Dendritic cell treated with granulocyte-macrophage colony-stimulating factor and Interleukin-4, amounts not matched to agents 40 ng/mL and 50 ng/mL, for 4 days (primary cell): ENCODE results near the gene CXorf65.

Experiments
- H3K27ac Mint-ChIP-seq: one replicate; pipeline ENCODE4 v1.8.0; 2022; ENCODE audit warnings: mild to moderate bottlenecking, mixed read lengths
- H3K27me3 Mint-ChIP-seq: one replicate; pipeline ENCODE4 v1.8.0; 2022; ENCODE audit warnings: mild to moderate bottlenecking, mixed read lengths
- H3K36me3 Mint-ChIP-seq: one replicate; pipeline ENCODE4 v1.8.0; 2022; ENCODE audit warnings: low read depth, mixed read lengths
- H3K4me1 Mint-ChIP-seq: one replicate; pipeline ENCODE4 v1.8.0; 2022; ENCODE audit warnings: low read depth, mixed read lengths
- H3K4me3 Mint-ChIP-seq: one replicate; pipeline ENCODE4 v1.8.0; 2022; ENCODE audit warnings: mild to moderate bottlenecking, moderate library complexity, mixed read lengths
- H3K9me3 Mint-ChIP-seq: one replicate; pipeline ENCODE4 v1.8.0; 2022; ENCODE audit warnings: mixed read lengths
- intact Hi-C: fragments of 100-400 bp; cut with micrococcal nuclease; formaldehyde crosslinking; loops from one replicate; pipeline ENCODE4 v1.15.0; 2022

The CXorf65 gene

DNA sequence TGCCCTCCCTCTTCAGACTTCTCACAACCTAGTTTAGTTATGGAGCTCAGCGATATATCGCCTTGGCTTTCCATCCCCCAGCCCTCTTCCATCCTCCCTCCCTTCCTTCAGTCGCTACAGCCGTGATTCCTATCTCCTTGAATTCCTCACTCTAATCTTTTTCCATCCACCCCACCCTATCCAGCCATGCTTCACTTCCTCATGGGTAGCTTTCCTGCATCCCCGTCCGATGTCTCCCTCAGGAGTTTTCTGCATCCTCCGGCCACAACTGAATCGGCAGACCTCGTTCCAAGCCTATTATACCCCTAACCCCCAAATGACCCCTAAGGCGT lies 38.9 kb downstream of the CXorf65 start:
- intact Hi-C loops: no loop called here
- Mint-ChIP-seq H3K27ac (peak overlapping the region; percentile 94), H3K27me3 (no peaks in the 10 kb centered on the region), H3K9me3 (no peaks in the 10 kb centered on the region), H3K4me1 (peaks cover 25% of the 10 kb centered on the region), H3K36me3 (peaks cover 26% of the 10 kb centered on the region), H3K4me3 (peak overlapping the region; percentile 99)

DNA sequence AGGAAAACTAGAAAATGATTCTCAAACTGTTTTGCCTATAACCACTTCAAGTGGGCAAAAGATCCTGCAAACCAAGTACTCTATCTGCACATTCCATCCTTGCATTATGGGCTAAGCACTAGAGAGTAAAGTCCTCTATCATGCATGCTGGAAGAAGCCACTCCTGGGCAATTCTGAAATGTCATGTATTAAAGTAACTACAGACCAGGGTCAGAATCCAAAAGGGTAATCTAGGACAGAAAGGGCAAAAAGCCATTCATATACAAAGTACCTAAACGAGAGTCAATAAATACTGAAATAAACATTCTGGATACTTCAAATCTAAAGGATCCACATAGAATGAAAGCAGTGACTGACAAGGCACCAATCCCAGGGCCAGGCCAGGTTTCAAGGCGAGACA lies 39.5 kb downstream of the CXorf65 start:
- no peaks in the 10 kb centered on the region for H3K9me3 Mint-ChIP-seq
- intact Hi-C loops: no loop called here
- peak overlapping the region; percentile 94 for H3K27ac Mint-ChIP-seq
- no peaks in the 10 kb centered on the region for H3K27me3 Mint-ChIP-seq
- H3K4me3 Mint-ChIP-seq: peak overlapping the region; percentile 99
- peaks cover 22% of the 10 kb centered on the region for H3K4me1 Mint-ChIP-seq
- H3K36me3 Mint-ChIP-seq: peaks cover 32% of the 10 kb centered on the region

- Mint-ChIP-seq H3K36me3 (peaks cover 55% of the 10 kb centered on the region), H3K4me3 (no peak overlapping the region), H3K27me3 (no peaks in the 10 kb centered on the region), H3K27ac (peak overlapping the region; percentile 39), H3K9me3 (no peaks in the 10 kb centered on the region), H3K4me1 (peaks cover 49% of the 10 kb centered on the region)
- intact Hi-C loops: no loop called here
Measured at GRCh38 chrX:71060127-71060526, 46.4 kb downstream of the CXorf65 start.

GRCh38 chrX:71057848-71058530 lies 48.6 kb downstream of the CXorf65 start:
- Mint-ChIP-seq H3K9me3 (no peaks in the 10 kb centered on the region), H3K4me1 (peaks cover 41% of the 10 kb centered on the region), H3K4me3 (peak overlapping the region; percentile 21), H3K27me3 (no peaks in the 10 kb centered on the region), H3K36me3 (peaks cover 48% of the 10 kb centered on the region), H3K27ac (peak overlapping the region; percentile 62)
- intact Hi-C loops: no loop called here

GRCh38 chrX:71056867-71057266 lies 49.7 kb downstream of the CXorf65 start:
- no peak overlapping the region for H3K4me3 Mint-ChIP-seq
- no peaks in the 10 kb centered on the region for H3K9me3 Mint-ChIP-seq
- no peak overlapping the region for H3K27ac Mint-ChIP-seq
- intact Hi-C loops: no loop called here
- H3K27me3 Mint-ChIP-seq: no peaks in the 10 kb centered on the region
- H3K36me3 Mint-ChIP-seq: peaks cover 37% of the 10 kb centered on the region
- H3K4me1 Mint-ChIP-seq: peaks cover 41% of the 10 kb centered on the region
